GM18499 (cell line): ENCODE measurements around the gene SATB1.
"Not testable (repeated sequence)": the region's sequence is repeated elsewhere in the genome, so short reads cannot be mapped to it uniquely, and the experiment has no call there.

Source experiments
- ATAC-seq: cut with Tn5 transposase; IDR thresholded peaks from one replicate; pipeline ENCODE4 v1.9.1; 2021; ENCODE audit warnings: moderate number of reproducible peaks; ENCODE audit not compliant: insufficient read depth, unreplicated experiment

The SATB1 gene

GRCh38 chr3:18363338-18363737 lies 61.8 kb downstream of the SATB1 start:
- no peak for ATAC-seq

GRCh38 chr3:18357747-18358146 lies 67.4 kb downstream of the SATB1 start:
- no peak for ATAC-seq

GRCh38 chr3:18355832-18356231 lies 69.3 kb downstream of the SATB1 start:
- no peak for ATAC-seq

- ATAC-seq = no peak
These were observed 70.4 kb downstream of the SATB1 start for GRCh38 chr3:18354701-18355100.

- ATAC-seq = no peak
These were observed 73.1 kb downstream of the SATB1 start for GRCh38 chr3:18351823-18352744.

GRCh38 chr3:18351069-18351628 lies 74.0 kb downstream of the SATB1 start:
- ATAC-seq = no peak

- no peak for ATAC-seq
These were observed 75.8 kb downstream of the SATB1 start for GRCh38 chr3:18349197-18349798.

GRCh38 chr3:18346097-18346496 lies 79.0 kb downstream of the SATB1 start:
- no peak for ATAC-seq

GRCh38 chr3:18345015-18345367 lies 80.1 kb downstream of the SATB1 start:
- no peak for ATAC-seq

- ATAC-seq = no peak
These were observed 80.7 kb downstream of the SATB1 start for GRCh38 chr3:18344306-18345014.

GRCh38 chr3:18343809-18344208 lies 81.3 kb downstream of the SATB1 start:
- no peak for ATAC-seq

GRCh38 chr3:18338827-18339514 lies 86.2 kb downstream of the SATB1 start:
- no peak for ATAC-seq

- ATAC-seq = no peak
These were observed 87.9 kb downstream of the SATB1 start for GRCh38 chr3:18337231-18337630.

- ATAC-seq = no peak
These were observed 90.1 kb downstream of the SATB1 start for GRCh38 chr3:18334837-18335601.

- ATAC-seq = not testable (repeated sequence)
These were observed 94.2 kb downstream of the SATB1 start for GRCh38 chr3:18330772-18331441.

GRCh38 chr3:18308096-18308650 lies 117.0 kb downstream of the SATB1 start:
- no peak for ATAC-seq

GRCh38 chr3:18307529-18307928 lies 117.6 kb downstream of the SATB1 start:
- ATAC-seq = no peak

GRCh38 chr3:18302517-18302916 lies 122.6 kb downstream of the SATB1 start:
- ATAC-seq = no peak

GRCh38 chr3:18301781-18302180 lies 123.4 kb downstream of the SATB1 start:
- ATAC-seq = no peak
